Diencephalon (tissue), 1 donor: ENCODE measurements around the gene MRPL50. TPM values are rescaled to one million over a fixed set of nuclear protein-coding genes. Genes with fewer than 3 reads are reported as not detected.

ENCODE experiments used
- total RNA-seq: library from RNA; depleted of rRNA; stranded (reverse); fragments of >200 nt; gene quantifications from one replicate; pipeline ENCODE4 v1.2.3, GENCODE V29; 2014

The MRPL50 gene
- total RNA-seq: 45.7 TPM

GRCh38 chr9:101398068-101398929 is at the start of gene MRPL50, which contains the start of gene ZNF189:
Gene MRPL50, minus strand, starts transcription at chr9:101398618. Its CDS starts 26 bp downstream, at chr9:101398592.
Gene ZNF189, plus strand, starts transcription at chr9:101398851. Its CDS starts 306 bp downstream, at chr9:101399157.

GRCh38 chr9:101435601-101436079 is 37.2 kb upstream of the MRPL50 start, which contains the start of gene ALDOB:
Gene ALDOB, minus strand, starts transcription at chr9:101435774. Its CDS starts 4,887 bp downstream, at chr9:101430887.

GRCh38 chr9:101384873-101385536 is 13.4 kb downstream of the MRPL50 start, which contains the start of gene BAAT:
Gene BAAT, minus strand, starts transcription at chr9:101385006. Its CDS starts 13,602 bp downstream, at chr9:101371404.

Other genes with a start within 250 kb of the MRPL50 start
- gene BAAT, start 13.6 kb downstream of the MRPL50 start, total RNA-seq: 0.23 TPM
- 48.4 TPM for gene ZNF189, start 233 bp upstream of the MRPL50 start, total RNA-seq
- gene ALDOB, start 37.2 kb upstream of the MRPL50 start, total RNA-seq: 0.23 TPM
- 40.1 TPM for gene RNF20, start 135.2 kb upstream of the MRPL50 start, total RNA-seq
- 0.92 TPM for gene PPP3R2, start 196.4 kb upstream of the MRPL50 start, total RNA-seq